Chondrocyte (in vitro differentiated cells): ENCODE measurements around the gene KCNH5. TPM values are rescaled to one million over a fixed set of nuclear protein-coding genes. Genes with fewer than 3 reads are reported as not detected.

Experiments used
- DNase-seq: peaks from one replicate; pipeline ENCODE4 v3.0.0; 2021; ENCODE audit warnings: mixed read lengths, low spot score
- H3K27ac Mint-ChIP-seq: one replicate; pipeline ENCODE4 v1.8.0; 2021; ENCODE audit warnings: mild to moderate bottlenecking, moderate library complexity, mixed read lengths; ENCODE audit not compliant: unreplicated experiment
- H3K27me3 Mint-ChIP-seq: 2 replicates; pipeline ENCODE4 v1.8.0; 2021; ENCODE audit warnings: low read depth, mixed read lengths
- H3K36me3 Mint-ChIP-seq: 2 replicates; pipeline ENCODE4 v1.8.0; 2021; ENCODE audit warnings: low read depth, mixed read lengths
- H3K4me1 Mint-ChIP-seq: 2 replicates; pipeline ENCODE4 v1.8.0; 2021; ENCODE audit warnings: low read depth, mild to moderate bottlenecking, mixed read lengths
- H3K4me3 Mint-ChIP-seq: one replicate; pipeline ENCODE4 v1.8.0; 2021; ENCODE audit warnings: mild to moderate bottlenecking, moderate library complexity, mixed read lengths; ENCODE audit not compliant: unreplicated experiment
- H3K9me3 Mint-ChIP-seq: 2 replicates; pipeline ENCODE4 v1.8.0; 2021; ENCODE audit warnings: low read depth, mixed read lengths
- CTCF ChIP-seq: fragments of 200-600 bp; sonication (generic); IDR thresholded peaks from 2 replicates; pipeline ENCODE4 v1.5.0; 2021; ENCODE audit warnings: antibody characterized with exemption, mild to moderate bottlenecking, moderate library complexity
- total RNA-seq: library from RNA; stranded (reverse); gene quantifications from 3 replicates; pipeline ENCODE4 v1.2.1, GENCODE V29; 2021

Gene KCNH5
- total RNA-seq, 1 donor from 2014 or later = not detected

- no peak for DNase-seq
- H3K9me3 Mint-ChIP-seq = peaks cover 6% of the 10 kb centered on the region
These were observed 266.4 kb downstream of the KCNH5 start for GRCh38 chr14:62778852-62779251.

DNA sequence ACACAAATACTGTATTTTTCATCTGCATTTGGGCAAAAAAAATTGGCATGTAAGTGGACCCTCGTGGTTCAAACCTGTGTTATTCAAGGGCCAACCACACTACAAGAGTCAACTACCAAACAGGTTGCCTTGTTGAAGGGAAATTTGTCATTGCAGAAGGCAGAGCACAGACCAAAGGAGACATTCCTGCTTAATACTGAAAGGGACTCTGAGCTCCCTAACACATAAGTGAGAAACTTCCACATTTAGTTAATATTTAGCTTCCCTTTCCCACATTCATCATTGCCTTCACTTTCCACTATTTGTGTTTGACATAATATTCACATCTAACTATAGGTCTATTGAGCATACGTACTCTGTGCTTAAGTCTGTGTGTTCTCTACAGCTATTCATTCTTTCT, 266.9 kb downstream of the KCNH5 start:
- no peak for TF ChIP-seq CTCF
- no peak for DNase-seq
- Mint-ChIP-seq H3K27ac (no peak overlapping the region), H3K4me1 (no peaks in the 10 kb centered on the region), H3K9me3 (peaks cover 6% of the 10 kb centered on the region), H3K4me3 (no peak overlapping the region), H3K36me3 (no peaks in the 10 kb centered on the region), H3K27me3 (peaks cover 3% of the 10 kb centered on the region)

More at GRCh38 chr14:62778852-62779251, 266.4 kb downstream of the KCNH5 start:
- TF ChIP-seq CTCF = no peak
- Mint-ChIP-seq H3K4me3 (no peak overlapping the region), H3K27ac (no peak overlapping the region), H3K36me3 (no peaks in the 10 kb centered on the region), H3K4me1 (no peaks in the 10 kb centered on the region), H3K27me3 (peaks cover 3% of the 10 kb centered on the region)

DNA sequence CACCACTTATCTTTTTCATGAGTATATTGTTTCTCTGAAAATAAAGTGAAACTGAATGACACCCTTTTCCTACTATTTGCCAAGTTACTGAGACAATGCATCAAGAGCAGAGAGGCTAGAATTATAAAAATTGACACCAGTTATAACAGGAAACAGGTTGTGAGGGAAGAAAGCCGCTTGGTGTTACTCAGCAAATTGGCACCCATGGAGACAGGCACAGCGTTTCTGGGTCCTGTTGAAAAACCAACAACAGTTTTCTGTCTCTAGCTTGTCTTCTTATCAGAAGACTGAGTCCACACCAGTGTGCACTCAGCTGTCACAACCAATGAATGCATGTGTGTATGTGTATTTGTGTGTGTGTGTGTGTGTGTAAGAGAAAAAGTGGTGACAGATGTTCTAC, 267.7 kb downstream of the KCNH5 start:
- no peak for TF ChIP-seq CTCF
- DNase-seq = no peak
- no peak overlapping the region for H3K27ac Mint-ChIP-seq
- no peak overlapping the region for H3K4me3 Mint-ChIP-seq
- peaks cover 6% of the 10 kb centered on the region for H3K9me3 Mint-ChIP-seq
- H3K36me3 Mint-ChIP-seq = no peaks in the 10 kb centered on the region
- H3K27me3 Mint-ChIP-seq = peaks cover 3% of the 10 kb centered on the region
- no peaks in the 10 kb centered on the region for H3K4me1 Mint-ChIP-seq

DNA sequence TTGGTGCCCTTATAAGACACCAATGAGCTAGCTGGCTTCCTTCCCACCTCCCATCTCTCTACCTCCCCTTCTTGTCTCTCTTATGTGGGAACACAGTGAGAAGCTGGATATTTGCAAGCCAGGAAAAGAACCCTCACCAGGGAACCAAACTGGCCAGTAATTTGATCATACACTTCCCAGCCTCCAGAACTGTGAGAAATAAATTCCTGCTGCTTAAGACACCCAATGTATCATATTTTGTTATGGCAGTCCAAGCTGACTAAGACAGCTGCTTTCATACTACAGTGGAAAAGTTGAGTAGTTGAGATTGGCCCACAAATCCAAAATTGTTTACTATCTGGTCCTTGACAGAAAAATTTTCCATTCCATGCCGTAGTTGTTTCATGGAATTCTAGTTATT, 269.0 kb downstream of the KCNH5 start:
- H3K27ac Mint-ChIP-seq = no peak overlapping the region
- no peak overlapping the region for H3K4me3 Mint-ChIP-seq
- no peak for DNase-seq
- no peaks in the 10 kb centered on the region for H3K36me3 Mint-ChIP-seq
- H3K4me1 Mint-ChIP-seq = no peaks in the 10 kb centered on the region
- no peak for TF ChIP-seq CTCF
- H3K9me3 Mint-ChIP-seq = peaks cover 6% of the 10 kb centered on the region
- peaks cover 3% of the 10 kb centered on the region for H3K27me3 Mint-ChIP-seq

- no peak for DNase-seq
- H3K36me3 Mint-ChIP-seq = no peaks in the 10 kb centered on the region
- no peak overlapping the region for H3K4me3 Mint-ChIP-seq
- no peaks in the 10 kb centered on the region for H3K9me3 Mint-ChIP-seq
- H3K27me3 Mint-ChIP-seq = no peaks in the 10 kb centered on the region
- H3K4me1 Mint-ChIP-seq = no peaks in the 10 kb centered on the region
- no peak overlapping the region for H3K27ac Mint-ChIP-seq
- no peak for TF ChIP-seq CTCF
These were observed 276.5 kb downstream of the KCNH5 start for GRCh38 chr14:62768753-62769152.
